HG03457 (cell line): ENCODE data around the gene BGLAP.
"Not testable (repeated sequence)": the region's sequence is repeated elsewhere in the genome, so short reads cannot be mapped to it uniquely, and the experiment has no call there.

Experiments used
- ATAC-seq: cut with Tn5 transposase; IDR thresholded peaks from one replicate; pipeline ENCODE4 v1.9.1; 2021; ENCODE audit warnings: moderate number of reproducible peaks; ENCODE audit not compliant: unreplicated experiment

The BGLAP gene

DNA sequence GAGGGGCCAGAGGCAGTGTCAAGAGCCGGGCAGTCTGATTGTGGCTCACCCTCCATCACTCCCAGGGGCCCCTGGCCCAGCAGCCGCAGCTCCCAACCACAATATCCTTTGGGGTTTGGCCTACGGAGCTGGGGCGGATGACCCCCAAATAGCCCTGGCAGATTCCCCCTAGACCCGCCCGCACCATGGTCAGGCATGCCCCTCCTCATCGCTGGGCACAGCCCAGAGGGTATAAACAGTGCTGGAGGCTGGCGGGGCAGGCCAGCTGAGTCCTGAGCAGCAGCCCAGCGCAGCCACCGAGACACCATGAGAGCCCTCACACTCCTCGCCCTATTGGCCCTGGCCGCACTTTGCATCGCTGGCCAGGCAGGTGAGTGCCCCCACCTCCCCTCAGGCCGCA is at the start of gene BGLAP:
TSS of gene BGLAP (plus strand) at position 259 of the 400 bp plus-strand sequence. CDS start at position 307, 48 bp downstream.
- no peak for ATAC-seq

DNA sequence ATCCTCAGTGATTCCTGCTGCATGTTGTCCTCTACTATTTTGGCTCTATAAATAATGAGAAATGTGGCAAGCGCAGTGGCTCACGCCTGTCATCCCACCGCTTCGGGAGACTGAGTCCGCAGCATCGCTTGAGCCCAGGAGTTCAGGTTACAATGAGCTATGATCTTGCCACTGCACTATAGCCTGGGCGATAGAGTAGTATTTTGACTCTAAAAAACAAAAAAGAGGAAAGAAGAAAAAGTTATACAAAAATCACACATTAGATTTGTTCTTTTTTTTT is 48.8 kb upstream of the BGLAP start:
- ATAC-seq: no peak

DNA sequence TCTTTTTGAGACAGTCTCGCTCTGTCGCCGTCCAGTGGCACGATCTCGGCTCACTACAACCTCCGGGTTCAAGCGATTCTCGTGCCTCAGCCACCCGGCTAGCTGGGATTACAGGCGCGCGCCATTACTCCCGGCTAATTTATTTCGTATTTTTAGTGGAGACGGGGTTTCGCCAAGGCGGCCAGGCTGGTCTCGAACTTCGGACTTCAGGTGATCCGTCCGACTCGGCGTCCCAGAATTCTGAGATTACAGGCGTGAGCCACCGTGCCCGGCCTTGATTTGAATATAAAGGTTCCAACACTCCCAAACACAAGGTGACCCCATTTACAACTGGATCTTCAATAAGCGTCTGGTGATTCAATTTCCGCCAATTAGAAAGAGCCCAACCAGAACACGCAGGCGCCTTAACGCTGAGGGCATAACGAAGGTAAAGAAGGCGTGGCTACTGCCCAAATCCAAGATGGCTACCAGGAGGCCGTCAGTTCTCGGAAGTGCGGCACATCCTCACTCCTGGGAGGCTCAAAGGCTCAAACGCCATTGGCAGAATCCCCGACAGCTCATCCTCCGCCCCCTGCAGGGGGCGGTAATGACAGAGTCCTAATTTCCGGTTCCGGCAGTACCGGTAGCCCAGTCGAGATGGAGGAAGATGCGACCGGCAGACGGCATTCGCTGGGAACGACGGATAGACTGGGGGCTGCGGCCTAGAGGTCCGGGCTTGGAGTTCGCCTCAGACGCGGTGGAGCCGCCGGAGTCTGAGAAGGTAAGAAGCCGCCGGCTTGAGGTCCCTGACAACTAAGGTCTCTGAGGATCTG is 48.3 kb upstream of the BGLAP start, which contains the start of gene SLC25A44:
TSS of gene SLC25A44 (plus strand) at position 617 of the 812 bp plus-strand sequence. CDS start 5,744 bp downstream, outside the sequence.
- ATAC-seq: peak; percentile 84

DNA sequence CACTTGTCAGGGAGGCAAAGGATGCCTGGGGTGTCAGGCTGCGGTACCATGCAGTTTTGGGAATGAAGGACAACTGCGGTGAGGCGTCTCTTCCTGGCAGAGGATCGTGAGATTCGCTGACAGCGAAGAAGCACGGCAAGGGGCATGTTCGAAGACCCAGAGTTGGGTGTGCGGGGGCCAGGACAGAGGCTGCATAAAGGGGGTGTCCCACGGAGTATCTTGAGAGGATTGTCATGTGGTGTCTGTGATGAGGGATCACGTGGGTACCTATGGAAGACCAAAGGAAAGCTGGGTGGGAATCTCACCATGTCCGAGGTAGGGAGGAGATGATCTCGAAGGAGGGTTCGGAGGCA is 47.7 kb upstream of the BGLAP start:
- ATAC-seq: no peak

DNA sequence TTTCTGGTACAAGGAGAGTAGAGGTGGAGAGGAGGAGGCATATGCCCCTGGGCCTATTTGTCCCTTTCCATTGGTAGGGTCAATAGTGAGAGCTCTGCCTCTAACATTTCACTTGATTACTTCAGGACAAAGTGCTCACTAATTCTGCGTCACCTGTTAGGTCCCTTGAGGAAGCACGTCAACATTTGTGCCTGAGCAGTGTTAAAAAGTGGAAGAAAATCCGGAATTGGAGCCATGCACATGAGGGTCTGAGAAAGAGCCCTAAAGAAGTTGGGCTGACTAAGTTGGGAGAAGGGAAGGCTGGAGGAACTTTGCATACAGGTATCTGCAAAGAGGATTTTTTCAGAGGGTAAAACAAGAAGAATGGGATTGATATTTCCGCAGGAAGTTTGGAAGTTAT is 46.1 kb upstream of the BGLAP start:
- ATAC-seq: no peak

DNA sequence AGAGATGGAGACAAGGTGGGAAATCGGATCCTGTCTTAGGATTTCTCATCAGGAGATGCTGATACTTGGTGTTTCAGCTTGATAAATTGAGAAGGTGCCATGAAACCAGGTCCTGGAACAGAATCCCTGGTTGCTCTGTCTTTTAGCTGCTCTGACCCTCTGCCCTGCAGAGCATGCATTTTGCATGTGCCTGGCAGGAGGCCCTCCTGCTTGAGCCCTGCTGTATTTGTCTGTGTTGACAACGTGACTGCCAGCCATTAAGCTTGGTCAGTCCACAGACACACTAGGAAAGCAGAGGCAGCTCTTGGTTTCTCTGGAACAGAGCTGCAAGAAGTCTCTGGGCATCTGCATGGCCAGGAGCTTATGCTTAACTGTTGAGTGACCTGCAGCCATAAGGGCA is 45.5 kb upstream of the BGLAP start:
- ATAC-seq: no peak

DNA sequence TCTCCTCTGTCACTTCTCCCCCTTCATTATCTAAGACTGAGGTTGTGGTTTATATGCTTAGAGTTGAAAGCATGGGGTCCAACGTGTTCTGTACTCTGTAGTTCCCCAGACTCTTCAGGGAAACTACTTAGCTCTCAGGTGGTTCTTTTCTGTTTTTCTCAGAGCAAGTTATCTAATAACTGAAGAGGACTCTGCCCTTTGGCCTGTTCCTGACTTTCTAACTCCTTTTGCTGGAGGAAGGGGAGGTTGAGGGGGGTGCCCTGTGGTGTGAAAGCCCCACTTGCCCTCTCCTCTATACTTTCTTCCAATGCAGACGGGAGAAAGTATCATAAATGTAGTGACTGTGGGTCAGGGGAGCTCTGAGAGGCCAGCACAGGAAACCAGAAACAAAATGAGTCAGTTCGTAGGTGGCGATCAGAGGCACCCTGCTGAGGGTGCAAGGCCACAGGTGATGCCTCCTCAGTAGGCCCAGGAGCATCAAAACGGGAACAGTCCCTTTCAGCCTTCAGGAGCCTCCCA is 43.1 kb upstream of the BGLAP start:
- ATAC-seq: no peak

DNA sequence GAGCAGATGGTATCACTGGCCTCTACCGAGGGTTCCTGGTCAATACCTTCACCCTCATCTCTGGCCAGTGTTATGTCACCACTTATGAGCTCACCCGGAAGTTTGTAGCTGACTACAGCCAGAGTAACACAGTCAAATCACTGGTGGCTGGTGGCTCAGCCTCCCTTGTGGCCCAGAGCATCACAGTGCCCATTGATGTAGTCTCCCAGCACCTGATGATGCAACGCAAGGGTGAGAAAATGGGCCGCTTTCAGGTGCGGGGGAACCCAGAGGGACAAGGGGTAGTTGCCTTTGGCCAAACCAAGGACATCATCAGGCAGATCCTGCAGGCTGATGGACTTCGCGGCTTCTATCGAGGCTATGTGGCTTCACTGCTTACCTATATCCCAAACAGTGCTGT is 41.9 kb upstream of the BGLAP start:
- no peak for ATAC-seq

DNA sequence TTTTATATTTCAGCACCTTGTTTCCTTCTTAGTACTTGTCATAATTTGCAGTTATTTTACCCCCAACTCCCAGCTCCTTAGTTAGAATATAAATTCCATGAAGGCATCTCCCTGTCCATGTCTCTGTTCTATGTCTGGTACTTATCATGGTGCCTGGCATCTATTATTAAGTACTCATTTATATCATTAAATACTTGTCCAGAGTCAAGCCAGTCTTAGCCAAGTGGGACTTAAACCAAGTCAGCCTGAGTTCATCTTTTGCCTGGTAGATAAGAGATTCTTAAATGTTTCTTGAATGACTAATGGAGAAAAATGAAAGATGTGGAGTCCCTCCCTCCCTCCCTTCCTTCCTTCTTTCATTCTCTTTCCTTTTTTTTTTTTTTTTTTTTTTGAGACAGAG is 38.7 kb upstream of the BGLAP start:
- no peak for ATAC-seq

DNA sequence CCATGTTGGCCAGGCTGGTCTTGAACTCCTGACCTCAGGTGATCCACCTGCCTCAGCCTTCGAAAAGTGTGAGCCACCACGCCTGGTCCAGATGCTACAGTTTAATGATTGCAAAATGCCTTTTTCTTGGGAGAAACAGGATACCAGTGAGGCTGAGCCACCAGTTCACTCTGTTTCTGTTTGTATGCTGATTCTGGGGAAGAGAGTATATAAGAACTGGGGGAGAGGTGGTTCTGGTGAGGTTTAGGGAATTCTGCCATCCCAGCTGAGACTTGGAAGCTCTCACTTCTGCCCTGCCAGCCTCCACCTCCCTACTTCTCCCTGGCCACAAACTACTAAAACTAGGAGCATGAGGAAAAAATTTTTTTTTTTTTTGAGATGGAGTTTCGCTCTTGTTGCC is 37.3 kb upstream of the BGLAP start:
- no peak for ATAC-seq

DNA sequence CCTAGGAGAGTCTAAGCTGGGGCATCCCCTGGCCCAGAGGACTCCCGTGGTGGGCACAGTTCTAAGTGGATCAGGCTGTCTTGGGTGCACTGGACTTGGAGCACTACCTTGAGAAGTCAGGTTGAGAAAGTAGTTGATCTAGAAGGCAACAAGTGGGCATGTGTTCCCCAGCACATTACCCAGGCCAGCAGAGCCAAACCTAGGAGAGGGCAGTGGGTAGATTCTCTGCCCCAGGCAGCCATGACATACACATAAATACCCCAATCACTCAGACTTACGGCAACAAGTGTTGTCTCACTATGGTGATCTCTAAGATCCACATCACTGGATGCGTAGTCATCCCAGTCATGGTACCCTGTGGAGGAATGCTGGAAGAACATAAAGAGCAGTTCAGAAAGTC is 30.7 kb upstream of the BGLAP start:
- no peak for ATAC-seq

DNA sequence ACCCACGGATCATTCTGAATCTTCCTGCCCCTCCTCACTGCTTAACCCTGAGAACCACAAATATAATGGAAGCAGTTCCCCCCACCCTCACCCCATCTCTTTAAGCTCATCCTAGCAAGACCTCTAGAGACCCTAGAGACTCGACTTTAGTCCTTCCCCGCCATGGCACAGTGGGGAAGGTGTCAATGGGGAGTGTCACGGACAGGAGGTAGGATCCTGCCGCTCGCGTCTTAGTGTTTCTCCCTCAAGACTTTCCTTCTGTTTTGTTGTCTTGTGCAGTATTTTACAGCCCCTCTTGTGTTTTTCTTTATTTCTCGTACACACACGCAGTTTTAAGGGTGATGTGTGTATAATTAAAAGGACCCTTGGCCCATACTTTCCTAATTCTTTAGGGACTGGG is 29.9 kb upstream of the BGLAP start:
- no peak for ATAC-seq

DNA sequence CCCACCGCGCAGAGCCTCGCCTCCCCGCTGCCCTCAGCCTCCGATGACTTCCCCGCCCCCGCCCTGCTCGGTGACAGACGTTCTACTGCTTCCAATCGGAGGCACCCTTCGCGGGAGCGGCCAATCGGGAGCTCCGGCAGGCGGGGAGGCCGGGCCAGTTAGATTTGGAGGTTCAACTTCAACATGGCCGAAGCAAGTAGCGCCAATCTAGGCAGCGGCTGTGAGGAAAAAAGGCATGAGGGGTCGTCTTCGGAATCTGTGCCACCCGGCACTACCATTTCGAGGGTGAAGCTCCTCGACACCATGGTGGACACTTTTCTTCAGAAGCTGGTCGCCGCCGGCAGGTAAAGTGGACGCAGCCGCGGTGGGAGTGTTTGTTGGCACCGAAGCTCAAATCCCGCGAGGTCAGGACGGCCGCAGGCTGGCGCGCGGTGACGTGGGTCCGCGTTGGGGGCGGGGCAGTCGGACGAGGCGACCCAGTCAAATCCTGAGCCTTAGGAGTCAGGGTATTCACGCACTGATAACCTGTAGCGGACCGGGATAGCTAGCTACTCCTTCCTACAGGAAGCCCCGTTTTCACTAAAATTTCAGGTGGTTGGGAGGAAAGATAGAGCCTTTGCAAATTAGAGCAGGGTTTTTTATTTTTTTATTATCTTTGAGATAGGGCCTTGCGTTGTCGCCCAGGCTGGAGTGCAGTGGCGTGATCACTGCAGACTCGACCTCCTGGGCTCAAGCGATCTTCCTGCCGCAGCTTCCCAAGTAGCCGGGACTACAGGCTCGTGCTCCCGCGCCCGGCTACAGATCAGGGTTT is 28.9 kb upstream of the BGLAP start, which contains the start of gene PMF1:
TSS of gene PMF1 (plus strand) at position 175 of the 811 bp plus-strand sequence. CDS start at position 184, 9 bp downstream.
- ATAC-seq: peak; percentile 83

DNA sequence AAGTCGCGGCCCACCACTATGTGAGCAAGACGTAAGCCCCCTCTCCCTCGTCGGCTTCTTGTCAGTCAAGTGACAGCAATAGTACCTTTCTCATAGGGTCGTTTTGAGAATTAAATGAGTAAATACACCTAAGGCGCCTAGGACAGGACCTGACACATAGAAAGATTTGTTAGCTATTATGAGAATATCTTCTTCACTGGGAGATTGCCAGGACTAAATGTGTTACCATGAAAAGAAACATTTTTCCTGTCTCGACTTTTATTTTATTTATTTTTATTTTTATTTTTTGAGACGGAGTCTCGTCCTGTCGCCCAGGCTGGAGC is 28.4 kb upstream of the BGLAP start:
- no peak for ATAC-seq

DNA sequence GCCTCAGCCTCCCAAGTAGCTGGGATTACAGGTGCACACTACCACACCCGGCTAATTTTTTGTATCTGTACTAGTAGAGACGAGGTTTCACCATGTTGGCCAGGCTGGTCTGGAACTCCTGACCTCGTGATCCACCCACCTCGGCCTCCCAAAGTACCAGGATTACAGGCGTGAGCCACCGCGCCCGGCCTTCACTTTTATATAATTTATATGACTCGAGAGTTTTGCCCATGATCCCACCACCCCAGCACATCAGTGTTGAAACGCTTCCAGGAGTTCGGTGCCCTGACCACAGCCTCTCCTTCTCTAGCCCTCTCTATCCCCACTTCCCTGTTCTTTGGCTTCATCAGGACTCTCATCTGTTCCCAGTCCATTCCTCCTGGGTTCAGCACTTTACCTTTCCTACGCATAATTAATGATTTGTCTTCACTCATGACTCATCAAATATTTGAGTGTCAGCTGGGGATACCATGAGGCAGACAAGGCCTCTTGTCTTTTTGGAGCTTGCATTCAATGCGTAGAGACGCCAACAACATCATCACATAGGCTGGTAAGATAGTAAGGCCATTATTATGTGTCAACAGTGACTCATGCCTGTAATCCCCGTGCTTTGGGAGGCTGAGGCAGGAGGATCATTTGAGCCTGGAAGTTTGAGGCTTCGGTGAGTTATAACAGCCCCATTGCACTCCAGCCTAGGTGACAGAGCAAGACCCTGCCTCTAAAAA is 27.8 kb upstream of the BGLAP start:
- no peak for ATAC-seq

DNA sequence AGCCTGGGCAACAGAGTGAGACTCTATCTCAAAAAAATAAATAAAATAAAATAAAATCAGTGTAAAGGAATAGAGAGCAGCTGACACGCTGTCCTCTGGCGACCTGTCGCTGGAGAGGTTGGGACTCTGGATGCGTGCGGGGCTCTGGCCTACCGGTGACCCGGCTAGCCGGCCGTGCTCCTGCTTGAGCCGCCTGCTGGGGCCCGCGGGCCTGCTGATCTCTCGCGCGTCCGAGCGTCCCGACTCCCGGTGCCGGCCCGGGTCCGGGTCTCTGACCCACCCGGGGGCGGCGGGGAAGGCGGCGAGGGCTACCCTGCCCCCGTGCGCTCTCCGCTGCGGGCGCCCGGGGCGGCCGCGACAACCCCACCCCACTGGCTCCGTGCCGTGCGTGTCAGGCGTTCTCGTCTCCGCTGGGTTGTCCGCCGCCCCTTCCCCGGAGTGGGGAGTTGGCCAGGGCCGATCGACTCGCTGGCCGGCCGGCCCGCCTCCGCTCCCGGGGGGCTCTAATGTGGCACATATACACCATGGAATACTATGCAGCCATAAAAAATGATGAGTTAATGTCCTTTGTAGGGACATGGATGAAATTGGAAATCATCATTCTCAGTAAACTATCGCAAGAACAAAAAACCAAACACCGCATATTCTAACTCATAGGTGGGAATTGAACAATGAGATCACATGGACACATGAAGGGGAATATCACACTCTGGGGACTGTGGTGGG is 25.5 kb upstream of the BGLAP start:
- ATAC-seq: not testable (repeated sequence)

DNA sequence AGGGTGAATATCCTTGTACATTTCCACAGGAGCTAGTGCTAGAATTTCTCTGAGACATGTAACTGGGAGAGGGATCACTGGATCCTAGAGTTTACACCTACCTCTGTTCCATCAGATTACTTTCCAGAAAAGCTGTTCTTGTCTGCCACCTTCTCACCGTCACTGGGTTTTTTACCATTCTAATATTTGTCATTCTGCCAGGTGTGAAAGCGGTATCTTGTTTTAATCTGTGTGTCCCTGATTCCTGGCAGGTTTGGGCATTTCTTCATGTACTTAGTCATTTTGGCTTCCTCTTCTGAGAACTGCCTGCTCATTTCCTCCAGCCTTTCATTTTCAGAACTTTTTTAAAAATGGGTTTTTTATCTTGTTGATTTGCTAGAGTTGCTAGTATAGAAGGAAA is 24.1 kb upstream of the BGLAP start:
- no peak for ATAC-seq

DNA sequence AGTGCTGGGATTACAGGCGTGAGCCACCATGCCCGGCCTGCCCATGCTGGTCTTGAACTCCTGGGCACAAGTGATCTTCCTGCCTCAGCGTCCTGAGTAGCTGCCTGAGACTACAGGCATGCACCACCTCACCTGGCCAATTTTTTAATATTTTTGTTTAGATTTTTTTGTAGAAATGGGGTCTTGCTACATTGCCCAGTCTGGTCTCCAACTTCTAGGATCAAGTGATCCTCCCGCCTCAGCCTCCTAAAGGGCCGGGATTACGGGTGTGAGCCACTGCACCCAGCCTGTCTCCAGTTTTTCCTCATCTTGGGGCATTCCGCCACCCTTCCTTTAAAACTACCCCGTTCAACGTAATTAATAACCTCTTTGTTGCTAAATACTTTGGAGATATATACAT is 21.8 kb upstream of the BGLAP start:
- ATAC-seq: no peak

DNA sequence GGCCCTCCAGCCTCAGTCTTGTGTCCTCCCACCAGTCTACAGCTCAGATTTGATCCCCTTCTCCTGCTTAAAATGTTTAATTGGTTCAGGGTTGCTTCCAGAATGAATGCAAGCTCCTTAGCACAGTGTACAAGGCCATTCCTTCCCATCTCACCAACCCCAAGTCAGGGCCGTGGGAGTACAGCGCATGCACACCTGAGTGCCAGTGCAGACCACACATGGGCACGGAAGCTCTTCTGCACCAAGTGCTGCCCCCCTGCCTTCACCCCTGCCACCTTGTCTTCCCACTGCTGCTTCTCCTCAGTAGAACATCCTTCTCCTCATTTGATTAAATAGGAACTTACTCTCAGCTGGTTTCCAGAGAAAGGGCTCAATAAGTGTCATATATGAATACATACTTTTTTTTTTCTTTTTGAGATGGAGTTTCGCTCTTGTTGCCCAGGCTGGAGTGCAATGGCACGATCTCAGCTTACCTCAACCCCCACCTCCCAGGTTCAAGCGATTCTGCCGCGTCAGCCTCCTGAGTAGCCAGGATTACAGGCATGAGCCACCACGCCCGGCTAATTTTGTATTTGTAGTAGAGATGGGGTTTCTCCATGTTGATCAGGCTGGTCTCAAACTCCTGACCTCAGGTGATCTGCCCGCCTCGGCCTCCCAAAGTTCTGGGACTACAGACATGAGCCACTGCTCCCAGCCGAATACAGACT is 19.8 kb upstream of the BGLAP start:
- no peak for ATAC-seq

DNA sequence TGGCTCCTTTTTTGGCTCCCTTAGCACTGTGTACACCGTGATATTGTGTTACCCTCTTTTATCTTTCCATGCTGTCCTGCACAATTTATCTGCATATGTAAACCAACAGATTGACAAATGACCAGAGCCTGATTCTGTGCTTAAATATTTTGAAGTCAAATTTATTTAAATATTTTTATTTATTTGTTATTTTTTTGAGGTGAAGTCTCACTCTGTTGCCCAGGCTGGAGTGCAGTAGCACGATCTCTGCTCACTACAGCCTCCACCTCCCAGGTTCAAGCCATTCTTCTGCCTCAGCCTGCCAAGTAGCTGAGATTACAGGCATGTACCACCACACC is 16.3 kb upstream of the BGLAP start:
- no peak for ATAC-seq
